ENCODE data around the gene ATL1. TPM values are rescaled to one million over a fixed set of nuclear protein-coding genes. Genes with fewer than 3 reads are reported as not detected.

ATL1 gene
- total and polyA plus RNA-seq, 2 of the 8 experiments (the other 6 are each of a cell fraction or from before 2014, with no cell fraction given), result 4.0 to 5.9 TPM

- TF ChIP-seq ATF2 (IDR thresholded peaks at IDR 0.05; ENCODE audit: low read length) (no peak), RAD21 (IDR thresholded peaks at IDR 0.05 in 1 of 2, conservative IDR thresholded peaks at IDR 0.05 in 1 of 2; ENCODE audit: low read depth in 2 of 2, low read length in 2 of 2) (no peak), TEAD4 (IDR thresholded peaks at IDR 0.05; ENCODE audit: low read depth, low read length) (no peak), RBBP5 (IDR thresholded peaks at IDR 0.05; ENCODE audit: borderline replicate concordance, low read depth, low read length) (no peak), EGR1 (IDR thresholded peaks at IDR 0.05; ENCODE audit: borderline replicate concordance, low read depth, low read length) (no peak)
Observed at GRCh38 chr14:50605766-50606165, 45.8 kb downstream of the ATL1 start (continued).

All from H1 (cell line).